ENCODE data around the gene DPM2. TPM values are rescaled to one million over a fixed set of nuclear protein-coding genes. Genes with fewer than 3 reads are reported as not detected.
A peak's percentile ranks its signal among the peaks of the same experiment; 100 is the strongest.

DPM2 gene
- total RNA-seq, 1 donor from 2014 or later, result 25.7 TPM

DNA sequence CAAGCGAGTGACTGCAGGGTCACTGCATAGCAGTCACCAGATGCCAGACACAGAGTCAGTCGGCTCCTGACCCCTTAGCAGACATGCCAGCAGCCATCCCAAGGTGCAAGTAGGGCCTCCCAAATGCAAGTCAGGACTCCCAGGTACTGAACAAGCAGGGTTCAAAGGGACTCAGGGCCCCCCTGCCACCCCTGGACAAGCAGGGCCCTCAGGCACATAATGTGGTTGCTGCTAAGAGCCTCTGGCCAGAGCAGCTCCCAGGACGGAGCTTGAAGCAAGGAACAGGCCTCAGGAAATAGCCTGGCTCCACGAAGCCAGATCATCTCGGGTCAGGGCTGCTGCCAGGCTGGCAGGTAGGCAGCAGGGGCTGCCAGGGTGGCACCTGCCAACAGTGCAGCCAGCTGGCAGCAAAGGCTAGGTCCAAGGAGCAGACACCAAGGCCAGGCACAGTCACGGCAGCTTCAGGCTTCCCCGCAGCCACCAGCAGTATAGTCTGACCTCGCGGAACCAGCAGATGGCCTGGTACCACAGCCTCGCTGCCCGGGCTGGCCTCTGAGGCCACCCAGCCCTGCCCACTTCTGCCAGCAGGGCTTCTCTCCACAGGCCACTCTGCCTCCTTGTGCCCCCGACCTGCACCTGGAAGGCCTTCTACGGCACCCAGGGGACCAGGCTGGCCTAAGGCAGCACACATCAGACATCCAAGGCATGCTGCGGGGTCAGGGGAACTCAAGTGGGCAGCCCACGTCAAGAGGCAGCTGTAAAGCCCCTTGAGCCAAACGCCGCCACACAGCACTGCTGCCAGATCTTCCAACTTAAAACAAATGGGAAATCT, 35.7 kb upstream of the DPM2 start:
- ATAC-seq, result no peak

DNA sequence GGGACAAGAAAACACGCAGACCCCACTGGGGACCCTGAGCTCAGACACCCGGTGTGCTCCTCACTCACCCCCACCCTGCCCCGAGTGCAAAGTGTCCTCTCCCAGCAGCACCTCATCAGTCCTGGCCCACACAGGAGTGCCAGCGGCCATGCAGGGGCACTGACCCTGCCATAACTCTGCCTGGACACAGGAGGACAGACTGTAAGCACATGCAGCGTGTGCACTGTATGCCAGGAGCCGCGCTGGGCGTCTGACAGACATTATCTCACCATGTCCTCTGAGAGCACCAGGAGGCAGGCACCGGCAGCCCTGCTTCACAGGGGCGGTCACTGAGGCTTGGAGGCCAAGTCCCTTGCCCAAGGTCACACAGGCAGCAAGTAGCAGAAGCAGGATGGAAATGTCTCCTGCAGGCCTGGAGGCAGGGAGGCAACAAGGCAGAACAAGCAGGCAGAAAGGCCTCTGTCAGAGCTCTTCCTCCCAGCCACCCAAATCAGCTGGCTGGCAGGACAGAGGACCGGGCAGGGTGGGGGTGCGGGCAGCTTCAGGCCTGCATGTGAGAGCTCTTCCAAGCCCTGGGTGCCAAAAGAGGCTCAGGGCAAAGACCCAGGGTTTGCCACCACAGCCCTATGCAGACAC, 34.7 kb upstream of the DPM2 start:
- ATAC-seq, result no peak

DNA sequence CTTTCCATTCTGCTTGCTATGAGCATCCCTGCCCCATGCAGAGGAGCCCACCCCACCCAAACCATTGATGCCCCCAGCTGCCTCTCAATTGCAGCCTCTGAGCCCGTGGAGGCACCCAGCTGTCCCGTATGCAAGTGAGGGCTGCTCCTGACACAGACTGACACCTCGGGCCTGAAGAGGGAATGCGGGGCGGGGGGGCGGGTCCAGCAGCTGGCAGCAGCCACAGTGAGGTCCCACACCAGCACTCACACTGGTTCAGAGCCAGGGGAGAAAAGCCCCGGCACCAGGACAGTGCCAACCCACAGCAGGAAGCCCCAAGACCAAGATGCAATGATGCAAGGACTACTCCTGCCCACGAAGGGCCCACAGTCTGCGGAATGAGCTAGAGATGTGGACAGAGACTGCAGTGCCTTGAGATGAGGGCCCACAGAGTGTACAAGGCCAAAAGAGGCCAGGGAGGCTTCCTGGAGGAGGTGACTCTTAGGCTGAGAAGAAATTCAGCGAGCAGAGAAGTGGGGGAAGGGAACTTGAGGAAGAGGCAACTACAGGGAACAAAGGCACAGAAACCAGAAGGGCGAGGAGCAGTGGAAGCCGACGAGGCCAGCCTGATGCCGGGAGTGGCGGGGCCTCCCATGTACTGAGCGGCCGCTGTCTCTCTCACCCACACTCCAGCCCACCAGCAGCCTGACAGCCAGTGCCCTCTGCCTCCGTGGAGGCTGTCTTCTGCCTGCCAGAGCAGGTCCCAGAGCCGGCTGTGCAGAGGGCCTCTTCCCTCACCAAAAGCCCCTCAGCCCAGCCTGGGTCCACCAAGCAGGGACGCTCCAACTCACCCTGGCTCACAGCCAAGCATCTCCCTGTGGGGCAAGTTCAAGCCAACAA, 33.9 kb upstream of the DPM2 start:
- ATAC-seq, result no peak

GRCh38 chr9:127970401-127971313, 33.0 kb upstream of the DPM2 start:
- ATAC-seq, result peak; percentile 53

GRCh38 chr9:127968700-127969383, 31.2 kb upstream of the DPM2 start:
- ATAC-seq, result peak; percentile 71

DNA sequence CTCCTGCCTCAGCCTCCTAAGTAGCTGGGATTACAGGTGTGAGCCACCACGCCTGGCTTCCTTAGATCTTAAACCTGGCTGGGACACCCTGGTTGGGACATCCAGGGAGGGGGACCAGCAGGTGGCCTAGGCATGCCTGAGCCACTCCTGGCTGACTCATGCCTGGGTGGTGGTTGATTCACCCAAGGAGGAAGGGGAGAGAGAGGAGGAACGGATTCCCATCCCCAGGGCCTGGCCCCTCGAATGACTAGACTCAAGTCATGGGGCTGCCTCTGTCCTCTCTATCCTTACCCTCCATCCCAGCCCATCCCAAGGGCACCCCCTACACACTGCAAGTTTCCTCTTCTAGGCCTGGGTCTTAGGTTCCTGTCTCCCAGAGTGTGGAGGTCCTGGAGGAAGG, 30.4 kb upstream of the DPM2 start:
- ATAC-seq, result peak; percentile 71

GRCh38 chr9:127967151-127967809, 29.6 kb upstream of the DPM2 start:
- ATAC-seq, result no peak

- ATAC-seq, result no peak
These were observed 28.9 kb upstream of the DPM2 start for GRCh38 chr9:127966416-127967150.

GRCh38 chr9:127965953-127966352, 28.3 kb upstream of the DPM2 start:
- ATAC-seq, result no peak

DNA sequence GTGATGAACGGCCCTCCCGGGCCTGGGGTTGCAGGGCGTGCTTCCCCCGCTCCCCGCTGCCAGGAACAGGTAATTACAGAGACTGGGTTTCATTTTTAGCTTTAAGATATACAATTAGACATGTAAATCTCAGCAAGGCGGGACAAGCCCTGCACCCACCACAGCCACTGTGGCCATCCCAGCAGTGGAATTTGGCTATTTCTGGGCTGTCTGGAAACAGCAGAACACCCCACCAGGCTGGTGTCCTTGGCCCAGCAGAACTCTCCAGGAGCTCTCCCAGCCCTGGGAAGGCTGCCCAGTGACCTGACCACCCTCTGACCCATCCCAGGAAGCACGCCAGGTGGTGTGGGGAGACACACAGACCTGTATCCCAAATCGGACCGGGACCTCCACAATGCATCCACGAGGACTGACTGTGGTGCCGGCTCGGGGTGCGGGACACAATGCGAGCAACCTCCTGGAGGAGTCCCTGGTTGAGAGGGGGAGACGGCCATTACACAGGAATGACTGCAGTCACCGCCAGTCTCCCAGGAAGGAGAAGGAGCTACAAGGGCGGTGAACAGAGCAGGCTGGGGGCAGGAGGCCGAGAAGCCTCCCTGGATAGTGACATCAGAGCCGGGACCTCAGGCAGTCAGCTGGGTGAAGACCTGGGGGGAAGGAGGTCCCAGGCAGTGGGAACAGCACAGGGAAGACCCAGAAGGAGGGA, 25.9 kb upstream of the DPM2 start:
- no peak for ATAC-seq

- no peak for ATAC-seq
These were observed 25.3 kb upstream of the DPM2 start for GRCh38 chr9:127963041-127963358.

DNA sequence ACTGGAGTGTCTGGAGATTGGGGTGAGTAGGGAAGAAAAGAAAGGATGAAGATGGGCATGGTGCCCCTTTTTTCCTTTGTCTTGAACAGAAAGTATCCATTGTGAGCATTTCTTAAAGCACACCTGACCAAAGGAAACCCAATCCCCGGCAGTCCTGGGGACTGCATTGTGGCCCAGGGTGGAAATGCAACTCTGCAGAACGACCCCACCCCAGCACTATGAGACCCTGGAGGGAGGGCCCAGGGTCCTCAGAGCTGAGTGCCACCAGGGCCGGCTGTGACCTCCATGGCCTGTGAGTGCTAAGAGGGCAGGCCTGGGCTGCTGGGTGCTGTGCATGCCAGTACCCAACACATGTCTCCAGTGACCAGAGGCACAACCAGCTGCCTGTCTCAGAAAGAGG, 24.6 kb upstream of the DPM2 start:
- no peak for ATAC-seq

GRCh38 chr9:127961613-127962155, 24.0 kb upstream of the DPM2 start:
- no peak for ATAC-seq

GRCh38 chr9:127961155-127961490, 23.5 kb upstream of the DPM2 start:
- no peak for ATAC-seq

DNA sequence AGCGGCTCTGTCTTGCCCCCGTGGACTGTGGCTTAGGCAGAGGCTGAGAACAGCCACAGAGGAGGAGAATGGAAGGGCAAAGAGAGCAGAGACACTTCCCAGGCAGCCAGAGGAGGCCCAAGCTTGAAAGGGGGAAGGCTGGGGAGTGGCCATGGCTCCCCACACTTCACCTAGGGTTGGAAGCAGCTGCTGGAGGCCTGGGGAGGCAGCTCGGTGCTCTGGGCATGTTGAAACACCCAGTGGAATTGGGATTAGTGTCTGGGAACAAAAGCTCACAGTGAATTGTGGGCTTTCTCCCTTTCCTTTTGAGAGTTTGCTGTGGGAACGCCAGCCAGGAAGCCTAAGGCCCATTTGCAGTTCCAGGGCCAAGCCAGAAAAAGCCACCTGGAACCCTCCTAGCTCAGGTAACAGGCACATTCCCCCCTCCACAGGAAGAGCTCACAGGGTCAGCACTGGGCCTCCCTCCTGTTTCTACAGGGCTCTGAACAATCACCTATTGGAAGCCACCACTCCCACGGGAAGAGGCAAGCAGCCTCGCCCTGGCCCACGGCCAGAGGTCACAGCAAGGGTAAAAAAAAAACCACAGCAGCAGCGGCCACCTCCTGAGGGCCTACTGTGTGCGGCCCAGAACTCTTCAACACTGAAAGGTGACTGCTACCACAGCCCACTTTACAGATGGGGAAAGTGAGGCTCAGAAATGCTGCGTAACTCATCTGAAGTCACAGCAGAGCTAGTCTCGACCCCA, 22.9 kb upstream of the DPM2 start:
- ATAC-seq, result peak; percentile 49

GRCh38 chr9:127959841-127960409, 22.3 kb upstream of the DPM2 start:
- no peak for ATAC-seq

DNA sequence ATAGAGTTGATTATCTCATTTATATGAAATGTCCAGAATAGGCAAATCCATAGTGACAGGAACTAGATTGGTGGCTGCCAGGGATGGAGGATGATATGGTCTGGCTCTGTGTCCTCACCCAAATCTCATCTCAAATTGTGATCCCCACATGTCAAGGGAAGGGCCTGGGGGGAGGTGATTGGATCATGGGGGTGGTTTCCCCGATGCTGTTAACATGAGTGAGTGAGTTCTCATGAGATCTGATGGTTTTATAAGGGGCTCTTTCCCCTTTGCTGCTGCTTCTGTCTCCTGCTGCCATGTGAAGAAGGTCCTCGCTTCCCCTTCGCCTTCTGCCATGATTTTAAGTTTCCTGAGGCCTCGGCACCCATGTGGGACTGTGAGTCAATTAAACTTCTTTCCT, 21.7 kb upstream of the DPM2 start:
- ATAC-seq, result no peak

DNA sequence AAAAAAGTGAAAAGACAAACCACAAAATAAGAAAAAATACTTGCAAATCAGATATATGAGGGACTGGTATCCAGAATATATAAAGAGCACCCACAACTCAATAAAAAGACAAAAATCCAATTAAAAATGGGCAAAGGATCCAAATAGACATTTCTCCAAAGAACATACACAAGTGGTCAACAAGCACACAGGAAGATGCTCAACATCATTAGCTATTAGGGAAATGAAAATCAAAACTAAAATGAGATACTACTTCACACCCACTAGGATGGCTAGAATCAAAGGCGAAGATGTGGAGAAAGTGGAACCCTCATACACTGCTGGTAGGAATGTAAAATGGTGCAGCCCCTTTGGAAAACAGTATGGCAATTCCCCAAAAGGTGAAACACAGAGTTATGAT, 21.1 kb upstream of the DPM2 start:
- ATAC-seq, result no peak

Data from esophagus mucosa (tissue), 1 donor.